Neural cell (in vitro differentiated cells): ENCODE results near the gene SKOR1. TPM values are rescaled to one million over a fixed set of nuclear protein-coding genes. Genes with fewer than 3 reads are reported as not detected.
A peak's percentile ranks its signal among the peaks of the same experiment; 100 is the strongest.

ENCODE experiments used
- H2AFZ ChIP-seq: fragments of 200-600, 300-800 bp; sonication (generic), shearing (Covaris generic); 2 replicates; pipeline ENCODE4 v1.6.0; 2014; ENCODE audit warnings: low read depth, mild to moderate bottlenecking, antibody characterized with exemption, low read length, moderate library complexity
- H3F3A ChIP-seq: fragments of 200-600 bp; shearing (Covaris generic); 2 replicates; pipeline ENCODE4 v1.6.1; 2016; ENCODE audit warnings: mild to moderate bottlenecking, moderate library complexity, mixed read lengths, antibody characterized with exemption, low read length; ENCODE audit not compliant: insufficient read depth, poor library complexity, severe bottlenecking
- H3K27ac ChIP-seq: fragments of 200-600, 300-800 bp; sonication (generic), shearing (Covaris generic); 2 replicates; pipeline ENCODE4 v1.5.1; 2014; ENCODE audit warnings: mild to moderate bottlenecking, low read length, moderate library complexity
- H3K27me3 ChIP-seq: fragments of 300-800, 200-600 bp; sonication (generic), shearing (Covaris generic); 2 replicates; pipeline ENCODE4 v1.6.0; 2014; ENCODE audit warnings: mild to moderate bottlenecking, low read depth, low read length, moderate library complexity; ENCODE audit not compliant: insufficient read depth
- H3K36me3 ChIP-seq: fragments of 300-800, 200-600 bp; sonication (generic), shearing (Covaris generic); 2 replicates; pipeline ENCODE4 v1.5.1; 2014; ENCODE audit warnings: mild to moderate bottlenecking, antibody characterized with exemption, low read length, moderate library complexity; ENCODE audit not compliant: insufficient read depth
- H3K4me2 ChIP-seq: fragments of 300-800, 200-600 bp; sonication (generic), shearing (Covaris generic); 2 replicates; pipeline ENCODE4 v1.6.0; 2014; ENCODE audit warnings: mild to moderate bottlenecking, low read length
- H3K4me3 ChIP-seq: fragments of 300-800, 200-600 bp; sonication (generic), shearing (Covaris generic); 2 replicates; pipeline ENCODE4 v1.5.1; 2014; ENCODE audit warnings: mild to moderate bottlenecking, low read length, moderate library complexity
- H3K79me2 ChIP-seq: fragments of 200-600 bp; shearing (Covaris generic); replicated peaks from 2 replicates; pipeline ENCODE4 v1.6.0; 2014; ENCODE audit warnings: mild to moderate bottlenecking, low read length, moderate library complexity; ENCODE audit not compliant: insufficient read depth
- H3K9ac ChIP-seq: fragments of 300-800, 200-600 bp; sonication (generic), shearing (Covaris generic); 2 replicates; pipeline ENCODE4 v1.6.1; 2016; ENCODE audit warnings: mild to moderate bottlenecking, low read length, mixed read lengths
- H3K9me2 ChIP-seq: fragments of 200-600 bp; shearing (Covaris generic); 2 replicates; pipeline ENCODE4 v1.6.1; 2016; ENCODE audit warnings: mild to moderate bottlenecking, low read length, mixed read lengths; ENCODE audit not compliant: insufficient read depth
- H3K9me3 ChIP-seq: fragments of 200-600, 300-800 bp; sonication (generic), shearing (Covaris generic); 2 replicates; pipeline ENCODE4 v1.6.1; 2016; ENCODE audit warnings: mild to moderate bottlenecking, mixed run types, low read length, moderate library complexity, mixed read lengths
- H4K20me1 ChIP-seq: fragments of 200-600 bp; shearing (Covaris generic); 2 replicates; pipeline ENCODE4 v1.6.1; 2016; ENCODE audit warnings: mild to moderate bottlenecking, mixed run types; ENCODE audit not compliant: insufficient read depth
- CTCF ChIP-seq: fragments of 450-650 bp; IDR thresholded peaks from 2 replicates; pipeline ENCODE4 v1.5.1; 2014; ENCODE audit warnings: antibody characterized with exemption, mild to moderate bottlenecking, moderate library complexity; ENCODE audit not compliant: poor library complexity, severe bottlenecking
- EP300 ChIP-seq: fragments of 450-650 bp; conservative IDR thresholded peaks from 2 replicates; pipeline ENCODE4 v1.6.1; 2014; ENCODE audit warnings: antibody characterized with exemption, mild to moderate bottlenecking, moderate library complexity; ENCODE audit not compliant: poor library complexity, severe bottlenecking
- EZH2 ChIP-seq: fragments of 200-600, 300-800 bp; shearing (Covaris generic), sonication (generic); IDR thresholded peaks from 2 replicates; pipeline ENCODE4 v1.6.1; 2014; ENCODE audit warnings: antibody characterized with exemption, low read length, borderline replicate concordance, mild to moderate bottlenecking; ENCODE audit not compliant: insufficient read depth, poor library complexity, severe bottlenecking
- MXI1 ChIP-seq: fragments of 450-650 bp; conservative IDR thresholded peaks from 2 replicates; pipeline ENCODE4 v1.6.1; 2014; ENCODE audit warnings: antibody characterized with exemption, mild to moderate bottlenecking; ENCODE audit not compliant: poor library complexity, severe bottlenecking
- POLR2AphosphoS5 ChIP-seq: IDR thresholded peaks from 2 replicates; pipeline ENCODE4 v1.6.1; 2012
- RAD21 ChIP-seq: fragments of 450-650 bp; conservative IDR thresholded peaks from 2 replicates; pipeline ENCODE4 v1.6.1; 2014; ENCODE audit warnings: antibody characterized with exemption, mild to moderate bottlenecking, moderate library complexity
- REST ChIP-seq: IDR thresholded peaks from 2 replicates; pipeline ENCODE4 v1.6.1; 2012; ENCODE audit warnings: borderline replicate concordance
- SMC3 ChIP-seq: fragments of 450-650 bp; conservative IDR thresholded peaks from 2 replicates; pipeline ENCODE4 v1.6.1; 2014; ENCODE audit warnings: antibody characterized with exemption, mild to moderate bottlenecking, moderate library complexity; ENCODE audit not compliant: poor library complexity
- TAF1 ChIP-seq: IDR thresholded peaks from 2 replicates; pipeline ENCODE4 v1.6.1; 2012; ENCODE audit warnings: low read depth
- polyA plus RNA-seq: library from polyadenylated mRNA; depleted of rRNA; stranded (reverse); fragments of >200 nt; gene quantifications from 2 replicates; pipeline ENCODE4 v1.2.3, GENCODE V29; 2014

SKOR1 gene
- polyA plus RNA-seq, 1 donor from 2014 or later = 0.81 TPM

- Histone ChIP-seq H3K9me3 (no peaks in the 10 kb centered on the region), H3K27me3 (peaks cover 77% of the 10 kb centered on the region), H3K9me2 (no peaks in the 10 kb centered on the region), H3K4me2 (no peak overlapping the region), H3F3A (no peaks in the 10 kb centered on the region), H3K9ac (no peak overlapping the region), H2AFZ (no peak overlapping the region), H4K20me1 (no peaks in the 10 kb centered on the region), H3K27ac (no peak overlapping the region), H3K4me3 (peak overlapping the region; percentile 44), H3K36me3 (no peaks in the 10 kb centered on the region), H3K79me2 (no peaks in the 10 kb centered on the region)
- TF ChIP-seq POLR2AphosphoS5 = no peak
- TF ChIP-seq CTCF = no peak
- no peak for TF ChIP-seq EP300
- no peak for TF ChIP-seq MXI1
- no peak for TF ChIP-seq REST
- no peak for TF ChIP-seq EZH2
Observed at GRCh38 chr15:67836134-67836455, 10.8 kb downstream of the SKOR1 start.

GRCh38 chr15:67836477-67836876 lies 11.2 kb downstream of the SKOR1 start:
- H3K4me2 ChIP-seq = no peak overlapping the region
- no peak overlapping the region for H3K9ac ChIP-seq
- no peaks in the 10 kb centered on the region for H4K20me1 ChIP-seq
- no peak overlapping the region for H2AFZ ChIP-seq
- no peaks in the 10 kb centered on the region for H3K79me2 ChIP-seq
- H3F3A ChIP-seq = no peaks in the 10 kb centered on the region
- no peak overlapping the region for H3K27ac ChIP-seq
- H3K4me3 ChIP-seq = no peak overlapping the region
- H3K9me3 ChIP-seq = no peaks in the 10 kb centered on the region
- peaks cover 73% of the 10 kb centered on the region for H3K27me3 ChIP-seq
- no peaks in the 10 kb centered on the region for H3K36me3 ChIP-seq
- H3K9me2 ChIP-seq = no peaks in the 10 kb centered on the region
- TF ChIP-seq POLR2AphosphoS5 (no peak), RAD21 (peak; percentile 85), REST (no peak), EZH2 (no peak), SMC3 (peak; percentile 86), TAF1 (no peak), MXI1 (no peak), EP300 (no peak), CTCF (peak; percentile 84)
